HPDE6-E6E7 (cell line): Measurements from ENCODE around the gene MTFR2.

Experiments used
- DNase-seq: peaks from one replicate; pipeline ENCODE4 v3.0.0; 2011; ENCODE audit warnings: missing footprints; ENCODE audit errors: extremely low spot score

Gene MTFR2

DNA sequence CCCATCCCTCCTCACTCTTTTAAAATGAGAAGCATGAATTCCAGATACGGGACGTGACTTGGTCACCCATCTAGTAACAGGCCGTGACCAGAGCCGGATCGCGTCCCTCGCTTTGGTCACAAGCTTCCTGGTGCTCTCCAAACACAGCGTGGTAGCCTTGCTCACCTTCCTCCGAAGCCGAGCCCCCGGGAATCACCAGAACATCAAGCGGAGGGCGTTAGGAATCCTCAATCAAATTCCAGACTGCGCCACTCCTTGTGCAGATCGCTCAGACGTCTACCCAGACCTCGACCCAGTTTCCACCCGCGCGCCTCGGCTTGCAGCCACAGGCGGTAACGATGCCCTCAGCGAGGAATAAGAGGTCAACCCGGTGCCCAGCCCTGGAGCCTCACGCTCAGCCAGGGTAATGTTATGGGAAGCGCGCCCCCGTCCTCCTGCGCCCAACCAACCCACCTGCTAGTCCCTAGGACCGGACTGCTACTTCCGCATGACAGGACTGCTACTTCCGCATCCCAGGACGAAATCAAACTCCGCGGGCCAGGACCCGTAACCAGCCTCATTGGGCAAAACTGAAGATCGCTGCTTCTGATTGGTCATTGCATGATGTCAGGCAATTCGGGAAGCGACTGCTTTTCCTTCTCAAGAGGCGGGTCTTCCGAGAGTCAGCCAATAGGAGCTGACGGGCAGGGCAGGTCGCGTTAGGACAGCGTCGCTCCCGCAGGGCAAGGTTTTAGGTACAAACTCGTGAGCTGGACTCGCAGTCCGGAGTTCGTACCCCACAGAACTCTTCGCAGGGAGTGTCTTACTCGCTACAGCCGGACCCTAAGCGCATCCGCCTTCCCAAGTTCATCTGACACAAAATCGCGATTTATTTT is at the start of gene MTFR2:
Gene MTFR2 (minus strand): TSS at position 501 of the 875 bp plus-strand sequence. CDS start 1,212 bp downstream, outside the sequence.
- peak; percentile 98 for DNase-seq

GRCh38 chr6:136294621-136295020 is 44.5 kb upstream of the MTFR2 start:
- DNase-seq = no peak

DNA sequence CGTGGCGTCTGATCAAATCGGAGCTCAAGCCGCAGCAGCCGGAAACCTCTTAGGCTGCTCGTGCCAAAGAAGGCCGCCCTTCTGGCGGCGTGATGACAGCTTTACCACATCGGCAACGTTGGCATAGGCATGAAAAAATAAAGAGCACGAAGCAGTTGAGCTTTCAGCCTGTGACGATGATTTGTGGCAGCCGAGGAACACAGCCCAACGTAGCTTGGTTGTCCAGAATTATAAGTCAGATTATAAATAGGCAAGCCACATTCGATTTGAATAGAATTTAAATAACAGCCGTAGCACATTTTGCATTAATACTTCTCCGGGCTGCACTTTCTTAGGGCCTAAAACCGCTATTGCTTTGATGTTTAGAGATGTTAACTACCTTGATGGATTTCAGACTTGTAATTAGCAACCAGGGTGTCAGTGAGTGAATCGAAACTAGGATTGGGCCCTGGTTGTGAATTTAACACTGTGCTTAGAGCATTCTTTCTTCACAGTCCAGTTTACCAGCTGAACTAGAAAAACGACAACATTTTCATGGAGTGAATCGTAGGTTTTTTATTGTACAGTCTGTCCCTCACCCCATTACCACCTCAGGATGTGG is 40.4 kb upstream of the MTFR2 start:
- DNase-seq = peak; percentile 31

- DNase-seq = peak; percentile 87
These were observed 39.7 kb upstream of the MTFR2 start, which contains the start of gene BCLAF1 for GRCh38 chr6:136289579-136290409. Gene BCLAF1, minus strand, starts transcription at chr6:136289846. Its CDS starts 9,980 bp downstream, at chr6:136279866.

DNA sequence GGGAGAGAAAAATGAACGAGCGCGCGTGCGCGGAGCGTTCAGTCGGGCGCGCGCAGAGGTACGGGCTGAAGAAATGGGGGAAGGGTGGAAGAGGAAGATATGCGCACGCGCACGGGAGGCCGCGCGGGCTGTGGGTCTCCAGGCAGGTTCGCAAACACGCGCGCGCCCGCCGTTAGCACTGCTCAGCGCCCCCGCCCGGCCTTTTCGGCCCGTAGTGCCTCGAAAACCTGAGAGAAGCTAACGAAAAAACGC is 39.1 kb upstream of the MTFR2 start:
- DNase-seq = no peak

- peak; percentile 74 for DNase-seq
These were observed 38.6 kb upstream of the MTFR2 start for GRCh38 chr6:136288566-136289326.

DNA sequence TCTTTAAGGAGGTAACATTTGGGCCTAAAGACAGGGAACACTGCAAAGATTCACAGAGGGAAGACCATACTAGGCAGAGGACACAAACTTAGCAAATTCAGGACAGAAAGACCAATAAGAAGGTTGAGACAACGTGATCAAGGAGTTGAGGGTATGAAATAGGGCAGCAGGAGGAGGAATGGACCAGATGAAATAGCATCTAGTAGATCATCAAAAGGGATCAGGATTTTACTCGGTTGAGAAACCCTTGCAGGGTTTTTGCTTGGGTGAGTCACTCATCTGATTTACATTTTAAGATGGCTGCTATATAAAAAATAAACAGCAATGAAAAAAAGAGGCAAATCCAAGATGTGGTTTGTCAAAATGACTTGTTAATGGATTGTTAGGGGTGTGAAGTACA is 34.8 kb upstream of the MTFR2 start:
- peak; percentile 16 for DNase-seq

DNA sequence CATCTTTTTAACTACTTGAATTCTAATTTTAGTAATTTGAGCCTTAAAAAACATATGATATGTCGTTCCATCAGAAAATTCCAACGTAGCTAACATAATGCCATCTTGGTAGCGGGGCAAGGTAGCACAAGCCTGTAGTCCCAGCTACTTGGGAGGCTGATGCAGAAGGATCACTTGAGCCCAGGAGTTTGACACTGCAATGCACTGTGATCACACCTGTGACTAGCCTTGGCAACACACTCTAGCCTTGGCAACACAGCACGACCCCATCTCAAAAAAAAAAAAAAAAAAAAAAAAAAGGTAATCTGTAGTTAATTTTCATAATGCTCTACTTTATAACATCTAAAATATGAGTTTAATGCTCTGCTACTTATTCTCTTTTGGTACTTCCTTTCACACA is 32.8 kb upstream of the MTFR2 start:
- no peak for DNase-seq

DNA sequence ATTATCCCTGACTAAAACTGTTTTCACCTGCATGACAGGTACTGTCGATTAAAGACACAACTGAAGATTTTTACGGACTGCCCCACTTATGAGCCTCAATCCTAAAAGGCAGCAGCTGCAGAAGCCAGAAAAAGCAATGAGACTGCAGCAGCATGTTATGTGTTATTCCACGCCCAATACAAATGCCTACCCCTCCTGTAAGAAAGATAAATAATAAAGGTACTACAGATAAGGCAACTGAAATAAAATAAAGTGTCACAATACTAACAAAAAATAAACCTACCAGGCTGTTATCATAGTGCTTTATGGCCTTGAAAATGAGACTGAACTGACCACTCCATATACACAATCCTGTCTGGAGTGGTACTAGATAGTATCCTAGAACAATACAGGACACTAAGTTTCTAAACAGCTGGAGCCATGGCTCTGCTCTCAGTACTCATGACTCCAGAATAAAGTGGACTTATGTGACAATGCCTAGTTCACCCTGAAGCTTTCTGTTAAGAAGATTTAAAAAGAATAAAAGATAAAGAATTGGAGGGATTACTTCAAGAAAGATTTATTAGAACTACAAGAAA is 30.0 kb upstream of the MTFR2 start:
- DNase-seq = no peak

DNA sequence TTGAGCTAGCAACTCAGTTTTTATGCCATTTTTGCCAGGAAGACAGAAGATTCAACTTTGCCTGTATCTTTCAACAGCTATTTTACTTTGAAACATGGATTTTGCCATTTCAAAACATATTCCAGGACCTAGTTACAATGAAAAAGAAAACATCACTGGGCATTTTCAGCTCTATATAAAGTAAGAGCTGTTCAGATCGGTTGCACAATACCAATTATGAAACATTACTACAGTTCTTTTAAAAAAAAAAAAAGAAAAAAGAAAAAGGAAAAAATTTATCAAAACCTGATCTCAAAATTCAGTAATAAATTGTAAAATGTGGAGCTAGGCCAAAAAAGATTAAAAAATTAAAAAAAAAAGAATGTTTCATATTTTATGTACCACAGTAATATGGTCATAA is 24.0 kb upstream of the MTFR2 start:
- DNase-seq = no peak

DNA sequence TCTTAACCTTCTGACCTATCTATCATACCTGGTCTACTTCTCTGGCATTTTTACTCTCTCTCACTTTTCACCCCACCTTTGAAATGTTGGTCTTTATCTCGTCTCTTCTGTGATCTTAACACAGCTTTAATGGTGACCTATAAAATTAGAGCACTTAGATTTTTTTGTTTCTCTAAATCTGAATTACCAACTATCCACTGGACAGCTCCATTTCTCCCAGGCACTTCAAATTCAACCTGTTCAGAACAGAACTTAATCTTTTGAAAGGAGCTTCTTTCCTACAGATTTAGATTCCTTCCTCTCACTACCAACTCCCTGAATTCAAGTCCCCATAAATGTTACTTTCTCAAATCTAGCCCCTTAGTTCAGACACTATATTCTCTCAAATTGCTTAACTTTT is 15.0 kb upstream of the MTFR2 start:
- no peak for DNase-seq

DNA sequence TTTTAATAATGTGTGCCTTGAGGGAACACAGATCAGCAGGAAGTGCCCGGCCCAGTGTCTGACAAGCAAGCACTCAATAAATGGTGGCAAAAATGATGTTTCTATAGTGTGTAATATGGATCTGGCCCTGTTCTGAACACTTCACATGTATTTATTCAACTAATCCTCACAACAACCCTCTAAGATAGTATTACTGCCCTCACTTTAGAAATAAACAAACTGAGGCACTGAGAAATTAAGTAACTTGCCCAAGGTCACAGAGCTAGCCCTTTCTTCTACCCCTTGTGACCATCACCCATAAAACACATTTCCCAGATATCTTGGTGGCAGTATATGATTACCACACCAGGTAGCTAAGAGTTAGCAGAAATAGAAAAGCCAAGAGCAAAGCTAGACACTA is 12.8 kb upstream of the MTFR2 start:
- no peak for DNase-seq

- no peak for DNase-seq
These were observed 4.8 kb upstream of the MTFR2 start for GRCh38 chr6:136254851-136255466.

DNA sequence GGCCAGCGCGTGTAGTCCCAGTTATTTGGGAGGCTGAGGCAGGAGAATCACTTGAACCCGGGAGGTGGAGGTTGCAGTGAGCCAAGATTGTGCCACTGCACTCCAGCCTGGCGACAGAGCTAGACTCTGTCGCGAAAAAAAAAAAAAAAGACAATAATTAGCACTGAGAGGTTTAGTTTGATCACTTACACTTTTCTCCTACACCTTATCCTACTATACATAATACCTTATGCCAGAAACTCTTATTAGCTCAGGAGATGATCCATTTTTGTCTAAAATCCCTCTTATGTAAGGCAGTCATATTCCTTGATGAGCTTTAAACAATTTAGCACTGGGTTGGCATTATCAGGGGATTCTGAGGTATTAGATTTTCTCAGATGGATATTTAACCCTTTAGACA is 3.6 kb upstream of the MTFR2 start:
- no peak for DNase-seq

GRCh38 chr6:136252441-136252840 is 2.3 kb upstream of the MTFR2 start:
- no peak for DNase-seq

GRCh38 chr6:136251394-136251793 is 1.3 kb upstream of the MTFR2 start:
- no peak for DNase-seq

DNA sequence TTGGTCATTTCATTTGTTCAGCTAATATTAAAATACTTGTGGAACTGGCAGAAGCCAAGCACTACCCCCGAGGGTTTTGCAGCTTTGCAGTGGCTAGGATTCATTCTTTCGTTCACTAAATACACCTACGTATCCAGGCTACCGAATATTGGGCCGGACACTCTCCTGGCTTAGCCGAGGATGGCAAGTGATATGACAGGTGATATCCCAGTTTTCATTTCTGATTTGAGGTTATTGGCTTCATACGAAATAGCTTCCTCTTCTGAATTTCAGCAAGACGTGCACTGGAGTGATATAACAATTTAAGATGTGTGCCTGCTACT is 536 bp upstream of the MTFR2 start:
- DNase-seq = no peak

DNA sequence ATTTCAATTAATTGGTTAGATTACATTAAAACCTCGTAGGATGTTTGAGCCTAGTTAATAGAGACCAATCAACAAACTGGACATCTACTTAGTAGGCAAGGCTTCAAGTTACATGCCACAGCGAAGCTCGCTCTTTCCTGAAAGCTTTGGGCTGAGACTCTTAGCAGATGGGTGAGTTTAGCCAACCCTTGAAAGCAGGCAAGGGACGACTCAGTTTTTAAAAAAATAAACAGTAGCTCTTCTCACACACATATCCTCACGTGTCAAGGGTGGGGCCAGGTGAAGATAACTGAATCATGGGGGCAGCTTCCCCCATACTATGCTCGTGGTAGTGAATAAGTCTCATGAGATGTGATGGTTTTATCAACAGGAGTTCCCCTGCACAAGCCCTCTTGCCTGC is 775 bp downstream of the MTFR2 start:
- no peak for DNase-seq

GRCh38 chr6:136244061-136244616 is 6.0 kb downstream of the MTFR2 start:
- no peak for DNase-seq

DNA sequence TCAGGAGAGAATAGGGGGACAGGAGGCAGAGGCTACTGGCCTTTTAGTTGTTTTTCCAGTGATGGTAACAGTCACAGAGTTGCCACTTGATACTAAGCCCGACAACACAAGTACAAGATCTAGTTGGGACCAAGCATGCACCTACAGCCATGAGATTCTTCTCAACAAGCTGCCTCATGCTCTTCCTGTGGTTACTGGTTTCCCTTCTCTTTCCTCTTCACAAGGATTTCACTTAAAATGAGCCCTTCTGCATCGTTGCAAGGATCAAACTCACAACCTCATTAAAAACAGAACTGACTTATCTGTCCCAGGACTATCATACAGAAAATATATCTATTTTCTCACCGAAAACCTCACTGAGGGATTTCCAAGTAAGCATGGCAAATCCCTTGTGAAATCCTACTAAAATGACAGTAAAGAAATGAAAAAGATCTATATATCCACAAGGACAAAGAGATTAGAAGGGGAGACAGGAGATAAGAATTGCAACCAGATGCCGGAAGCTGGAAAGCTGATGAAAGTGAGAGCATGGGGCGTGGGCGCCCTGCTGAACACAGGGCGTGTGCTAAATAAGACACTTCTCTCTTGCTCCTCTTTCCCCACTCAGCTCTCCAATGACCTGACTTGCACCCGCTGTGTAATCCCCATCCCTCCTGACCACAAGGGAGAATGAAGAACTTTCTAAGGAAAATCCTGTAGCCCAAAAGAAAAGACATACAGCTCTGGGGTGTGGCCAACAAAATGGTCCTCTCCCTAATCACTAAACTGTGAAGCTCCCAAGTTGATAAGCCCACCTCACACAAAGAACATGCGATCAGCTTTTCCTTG is 13.4 kb downstream of the MTFR2 start:
- DNase-seq = no peak
